MG63 (cell line): ENCODE results near the gene ACOX2. TPM values are rescaled to one million over a fixed set of nuclear protein-coding genes. Genes with fewer than 3 reads are reported as not detected.
"Not testable (repeated sequence)": the region's sequence is repeated elsewhere in the genome, so short reads cannot be mapped to it uniquely, and the experiment has no call there.

Experiments used
- DNase-seq: peaks from one replicate; pipeline ENCODE4 v3.0.0-alpha.2; 2020
- H3K27me3 ChIP-seq: fragments of 250-450 bp; sonication (Bioruptor Pico); 2 replicates; pipeline ENCODE4 v1.5.1; 2020; ENCODE audit warnings: mild to moderate bottlenecking, moderate library complexity
- H3K36me3 ChIP-seq: fragments of 250-450 bp; sonication (Bioruptor Pico); 2 replicates; pipeline ENCODE4 v1.5.1; 2020; ENCODE audit warnings: mild to moderate bottlenecking, moderate library complexity
- H3K4me3 ChIP-seq: fragments of 250-450 bp; sonication (Bioruptor Pico); 2 replicates; pipeline ENCODE4 v1.5.1; 2020; ENCODE audit warnings: mild to moderate bottlenecking, moderate library complexity
- H3K9me3 ChIP-seq: fragments of 250-450 bp; sonication (Bioruptor Pico); 2 replicates; pipeline ENCODE4 v1.5.1; 2020; ENCODE audit warnings: mild to moderate bottlenecking, moderate library complexity
- total RNA-seq: library from RNA; depleted of rRNA; stranded (reverse); fragments of >200 nt; shearing (Covaris generic); gene quantifications from 2 replicates; pipeline ENCODE4 v1.2.3, GENCODE V29; 2014; ENCODE audit warnings: low replicate concordance

ACOX2 gene
- total RNA-seq, 1 experiment from 2014 or later = 23.4 TPM

- H3K9me3 ChIP-seq, DNase-seq, H3K36me3 ChIP-seq, H3K27me3 ChIP-seq, H3K4me3 ChIP-seq: not testable (repeated sequence)
Measured at GRCh38 chr3:58527440-58527839, 9.6 kb downstream of the ACOX2 start.

- peak; percentile 68 for DNase-seq
- no peak overlapping the region for H3K4me3 ChIP-seq
- no peaks in the 10 kb centered on the region for H3K9me3 ChIP-seq
- no peaks in the 10 kb centered on the region for H3K27me3 ChIP-seq
- peaks cover 3% of the 10 kb centered on the region for H3K36me3 ChIP-seq
Measured at GRCh38 chr3:58526515-58526957, 10.5 kb downstream of the ACOX2 start.

- Histone ChIP-seq H3K27me3 (no peaks in the 10 kb centered on the region), H3K4me3 (no peak overlapping the region), H3K9me3 (no peaks in the 10 kb centered on the region), H3K36me3 (peaks cover 3% of the 10 kb centered on the region)
- DNase-seq = no peak
Measured at GRCh38 chr3:58524326-58524888, 12.6 kb downstream of the ACOX2 start.

- Histone ChIP-seq H3K9me3 (no peaks in the 10 kb centered on the region), H3K4me3 (no peak overlapping the region), H3K27me3 (no peaks in the 10 kb centered on the region), H3K36me3 (peaks cover 3% of the 10 kb centered on the region)
- DNase-seq = no peak
Measured at GRCh38 chr3:58522759-58523425, 14.1 kb downstream of the ACOX2 start.

- Histone ChIP-seq H3K27me3 (no peaks in the 10 kb centered on the region), H3K36me3 (peaks cover 3% of the 10 kb centered on the region), H3K4me3 (no peak overlapping the region), H3K9me3 (no peaks in the 10 kb centered on the region)
- DNase-seq = no peak
Measured at GRCh38 chr3:58521917-58522631, 14.9 kb downstream of the ACOX2 start.

GRCh38 chr3:58521336-58521670 lies 15.7 kb downstream of the ACOX2 start:
- no peak for DNase-seq
- H3K4me3 ChIP-seq = no peak overlapping the region
- H3K36me3 ChIP-seq = peaks cover 3% of the 10 kb centered on the region
- no peaks in the 10 kb centered on the region for H3K27me3 ChIP-seq
- H3K9me3 ChIP-seq = no peaks in the 10 kb centered on the region

- Histone ChIP-seq H3K9me3 (no peaks in the 10 kb centered on the region), H3K36me3 (peaks cover 3% of the 10 kb centered on the region), H3K27me3 (no peaks in the 10 kb centered on the region), H3K4me3 (no peak overlapping the region)
- DNase-seq = peak; percentile 32
Measured at GRCh38 chr3:58520403-58521335, 16.3 kb downstream of the ACOX2 start.

- H3K4me3 ChIP-seq = no peak overlapping the region
- H3K9me3 ChIP-seq = no peaks in the 10 kb centered on the region
- no peak for DNase-seq
- H3K36me3 ChIP-seq = peaks cover 3% of the 10 kb centered on the region
- no peaks in the 10 kb centered on the region for H3K27me3 ChIP-seq
Measured at GRCh38 chr3:58519668-58520402, 17.2 kb downstream of the ACOX2 start.

- H3K9me3 ChIP-seq = no peaks in the 10 kb centered on the region
- no peak for DNase-seq
- no peak overlapping the region for H3K4me3 ChIP-seq
- no peaks in the 10 kb centered on the region; the same call in 1 of the 2 replicates for H3K36me3 ChIP-seq
- no peaks in the 10 kb centered on the region for H3K27me3 ChIP-seq
Measured at GRCh38 chr3:58518291-58518789, 18.6 kb downstream of the ACOX2 start.

GRCh38 chr3:58514405-58514804 lies 22.6 kb downstream of the ACOX2 start:
- Histone ChIP-seq H3K4me3 (no peak overlapping the region), H3K27me3 (no peaks in the 10 kb centered on the region), H3K9me3 (no peaks in the 10 kb centered on the region), H3K36me3 (no peaks in the 10 kb centered on the region; the same call in 1 of the 2 replicates)
- DNase-seq = no peak

- no peaks in the 10 kb centered on the region for H3K27me3 ChIP-seq
- no peak overlapping the region for H3K4me3 ChIP-seq
- peaks cover 10% of the 10 kb centered on the region for H3K36me3 ChIP-seq
- DNase-seq = no peak
- H3K9me3 ChIP-seq = no peaks in the 10 kb centered on the region
Measured at GRCh38 chr3:58508437-58508836, 28.6 kb downstream of the ACOX2 start.

- no peaks in the 10 kb centered on the region for H3K9me3 ChIP-seq
- no peak for DNase-seq
- H3K27me3 ChIP-seq = no peaks in the 10 kb centered on the region
- no peak overlapping the region for H3K4me3 ChIP-seq
- peaks cover 10% of the 10 kb centered on the region for H3K36me3 ChIP-seq
Measured at GRCh38 chr3:58507356-58508078, 29.5 kb downstream of the ACOX2 start.

- H3K27me3 ChIP-seq = no peaks in the 10 kb centered on the region
- no peak for DNase-seq
- H3K36me3 ChIP-seq = peaks cover 13% of the 10 kb centered on the region
- H3K9me3 ChIP-seq = no peaks in the 10 kb centered on the region
- no peak overlapping the region for H3K4me3 ChIP-seq
Measured at GRCh38 chr3:58502872-58503271, 34.1 kb downstream of the ACOX2 start.

GRCh38 chr3:58497097-58497496 lies 39.9 kb downstream of the ACOX2 start:
- Histone ChIP-seq H3K27me3 (no peaks in the 10 kb centered on the region), H3K4me3 (no peak overlapping the region), H3K9me3 (no peaks in the 10 kb centered on the region), H3K36me3 (peaks cover 4% of the 10 kb centered on the region; the same call in 1 of the 2 replicates)
- DNase-seq = no peak

GRCh38 chr3:58496206-58496857 lies 40.7 kb downstream of the ACOX2 start:
- Histone ChIP-seq H3K27me3 (no peaks in the 10 kb centered on the region), H3K4me3 (no peak overlapping the region), H3K36me3 (no peaks in the 10 kb centered on the region), H3K9me3 (no peaks in the 10 kb centered on the region)
- no peak for DNase-seq
